Stimulated activated CD4-positive, alpha-beta T cell treated with anti-CD3 and anti-CD28 coated beads, Interleukin-15, amount 100 ng/mL, for 1 hour (primary cell): Measurements from ENCODE around the gene CAMTA1.
"Not testable (repeated sequence)": the region's sequence is repeated elsewhere in the genome, so short reads cannot be mapped to it uniquely, and the experiment has no call there.

Source experiments
- DNase-seq, 2 donors: peaks; one replicate each; pipeline ENCODE4 v3.0.0-alpha.2; 2020; ENCODE audit warnings: low read depth in 1 of 2, low spot score in 1 of 2

CAMTA1 gene

DNA sequence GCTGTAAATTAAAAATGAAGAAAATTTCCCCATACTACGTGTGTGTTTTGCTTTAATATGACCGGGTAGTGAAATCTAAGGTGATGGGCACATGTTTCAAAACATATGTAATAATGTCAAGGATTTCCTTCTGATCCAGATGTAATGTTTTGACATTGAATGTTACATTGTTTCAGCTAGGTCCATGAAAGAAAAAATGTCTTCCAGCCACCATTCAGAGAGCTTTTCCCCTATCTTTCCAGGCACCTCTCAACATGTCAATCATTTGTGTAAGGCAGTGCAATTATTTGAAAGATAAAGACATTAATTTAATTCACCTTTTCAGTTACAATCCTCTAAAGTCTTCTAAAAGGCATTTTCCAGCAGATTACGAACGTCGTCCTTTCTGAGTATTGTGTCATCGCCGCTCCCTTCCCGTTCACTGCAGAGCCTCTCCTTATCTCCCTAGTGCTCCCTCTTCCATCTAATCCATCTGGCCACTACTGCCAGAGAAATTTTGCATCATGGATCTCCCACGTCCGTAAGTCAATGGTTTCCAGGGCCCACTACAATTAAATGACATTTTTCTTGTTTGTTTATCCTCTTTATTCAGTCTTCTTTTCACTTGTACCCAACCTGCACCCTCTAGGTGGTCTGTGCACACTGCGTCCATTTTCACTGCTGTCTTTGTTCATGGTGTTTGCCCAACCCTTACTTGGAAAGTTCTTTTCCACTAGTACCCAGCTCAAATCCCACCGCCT is 984.6 kb downstream of the CAMTA1 start:
- no peak for DNase-seq

DNA sequence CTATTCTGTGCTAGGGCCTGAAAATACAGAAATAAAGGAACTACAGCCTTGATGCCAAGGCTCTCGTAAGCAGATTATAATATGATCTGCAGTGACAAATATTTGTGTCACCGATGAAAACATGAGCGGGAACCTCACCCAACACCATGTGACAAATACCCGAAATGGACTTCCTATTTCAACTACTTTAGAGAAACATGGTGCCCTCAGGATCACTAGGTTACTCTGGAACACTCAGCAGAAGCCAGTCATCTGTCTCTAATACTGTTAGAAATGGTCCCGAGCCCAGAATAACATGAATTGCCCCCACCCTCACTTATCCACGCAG is 985.4 kb downstream of the CAMTA1 start:
- DNase-seq: no peak

- DNase-seq: peak; percentile 80 to 86
These were observed 986.0 kb downstream of the CAMTA1 start, which contains the start of gene VAMP3 for GRCh38 chr1:7770997-7771822. Gene VAMP3, plus strand, starts transcription at chr1:7771296. Its CDS starts 88 bp downstream, at chr1:7771384.

DNA sequence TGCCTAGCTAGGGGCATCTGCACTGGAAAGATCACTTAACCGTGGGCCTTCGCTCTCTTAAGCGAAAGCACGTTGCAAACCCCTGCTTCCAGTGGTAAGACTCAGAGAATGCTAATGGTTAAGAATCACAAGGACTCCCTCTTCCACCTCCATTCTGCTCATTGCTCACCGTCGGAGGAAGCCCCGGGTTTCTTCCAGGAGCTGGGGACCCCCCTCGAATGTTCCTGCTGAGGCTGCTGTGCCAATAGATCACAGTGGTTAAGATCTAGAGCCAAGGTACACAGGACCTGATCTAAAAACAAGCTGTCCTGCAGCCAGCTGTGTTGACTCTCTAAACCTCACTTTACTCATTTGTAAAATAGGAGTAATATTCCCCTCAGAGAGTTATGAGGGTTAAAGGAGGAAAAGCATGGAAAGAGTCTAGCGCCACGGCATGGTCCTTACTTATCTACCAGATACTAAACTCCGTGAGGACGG is 986.6 kb downstream of the CAMTA1 start:
- no peak for DNase-seq

GRCh38 chr1:7777591-7777990 is 992.3 kb downstream of the CAMTA1 start:
- DNase-seq: no peak

- no peak for DNase-seq
These were observed 992.9 kb downstream of the CAMTA1 start for GRCh38 chr1:7778133-7778628.

DNA sequence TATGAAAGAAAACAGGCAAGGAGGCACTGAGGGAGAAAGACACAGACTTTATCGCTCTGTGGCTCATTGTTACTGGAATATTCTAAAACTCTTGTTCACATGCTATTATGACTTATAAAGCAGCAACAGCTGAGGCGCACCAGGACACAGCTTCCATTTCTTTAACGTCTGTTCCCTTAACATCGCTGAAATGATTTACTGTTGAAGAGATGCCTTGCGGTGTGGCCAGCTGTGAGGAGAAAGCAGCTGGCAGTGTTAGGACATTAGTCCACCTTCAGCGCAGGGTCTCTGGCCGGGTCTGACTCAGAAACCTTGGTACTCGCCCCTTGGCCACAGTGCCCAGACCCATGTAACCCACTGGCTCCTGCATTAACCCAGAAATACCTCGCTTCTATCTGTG is 995.7 kb downstream of the CAMTA1 start:
- no peak for DNase-seq

DNA sequence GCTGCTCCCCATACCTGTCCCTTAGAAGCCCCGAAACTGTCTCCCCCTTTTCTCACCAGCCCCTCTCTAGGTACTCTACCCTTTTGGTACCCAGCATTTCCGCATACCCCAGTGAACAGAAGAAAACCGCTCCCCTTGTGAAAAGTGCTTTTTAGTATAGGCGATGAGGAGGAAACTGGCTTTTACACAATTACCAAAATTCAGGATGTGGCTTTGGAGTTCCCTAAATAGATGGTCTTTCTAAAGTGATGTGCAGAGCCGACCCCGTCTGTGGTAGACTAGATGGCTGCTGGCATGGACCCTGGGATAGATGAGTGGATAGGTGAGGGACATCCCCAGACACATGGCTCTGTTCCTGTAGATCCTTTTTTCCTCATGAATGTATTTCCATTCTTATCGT is 996.2 kb downstream of the CAMTA1 start:
- no peak for DNase-seq

DNA sequence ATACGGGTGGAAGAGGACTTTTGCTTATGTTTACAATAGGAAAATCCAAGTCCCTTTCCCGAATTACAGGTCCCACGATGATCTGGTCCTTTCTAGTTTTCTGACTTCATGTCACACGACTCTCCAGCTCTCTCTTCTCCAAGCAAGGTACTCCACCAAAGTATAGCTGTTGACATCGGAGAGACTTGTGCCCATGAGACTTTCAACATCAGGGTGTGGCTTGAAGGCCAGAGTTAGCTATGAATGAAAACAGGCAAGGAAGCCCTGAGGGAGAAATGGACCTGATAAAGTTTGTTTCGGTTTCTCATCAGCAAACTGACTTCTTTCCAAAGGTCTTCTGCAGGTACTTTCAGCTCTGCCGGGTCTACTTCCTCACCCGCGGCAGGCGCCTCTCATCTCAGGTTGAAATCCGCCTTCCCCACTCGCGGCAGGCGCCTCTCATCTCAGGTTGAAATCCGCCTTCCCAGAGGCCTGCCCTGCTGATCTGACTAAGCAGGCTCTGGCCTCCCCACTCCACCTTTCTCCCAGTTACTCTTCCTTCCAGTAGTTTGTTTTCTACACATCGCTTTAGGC is 996.8 kb downstream of the CAMTA1 start:
- no peak for DNase-seq

- DNase-seq: no peak
These were observed 998.0 kb downstream of the CAMTA1 start for GRCh38 chr1:7783178-7783711.

GRCh38 chr1:7783826-7784491 is 998.7 kb downstream of the CAMTA1 start, which contains the start of gene PER3:
Gene PER3, plus strand, starts transcription at chr1:7784291. Its CDS starts 587 bp downstream, at chr1:7784878.
- peak; percentile 85 to 87 for DNase-seq

- DNase-seq: no peak
These were observed 999.3 kb downstream of the CAMTA1 start for GRCh38 chr1:7784492-7785071.

DNA sequence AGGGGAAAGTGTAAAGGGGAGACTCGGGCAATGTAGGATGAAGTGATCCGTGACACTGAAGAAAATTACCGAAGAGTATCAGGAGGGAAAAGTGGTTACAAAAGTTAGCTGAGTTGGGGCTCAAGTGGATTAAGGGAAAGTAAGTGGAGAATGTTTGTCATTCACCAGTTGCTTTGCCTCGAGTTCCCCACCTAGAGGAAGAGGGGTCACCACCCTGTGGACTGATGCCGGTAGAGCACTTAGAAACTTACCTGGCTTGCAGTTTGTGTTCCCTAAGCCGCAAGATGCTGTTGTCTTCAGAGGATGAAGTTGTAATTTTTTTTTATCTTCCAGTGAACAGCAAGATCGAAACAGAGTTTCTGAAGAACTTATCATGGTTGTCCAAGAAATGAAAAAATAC is 999.9 kb downstream of the CAMTA1 start:
- no peak for DNase-seq

GRCh38 chr1:7786795-7787194 is 1001.5 kb downstream of the CAMTA1 start:
- DNase-seq: no peak

GRCh38 chr1:7789828-7790227 is 1004.6 kb downstream of the CAMTA1 start:
- DNase-seq: no peak

GRCh38 chr1:7791027-7791426 is 1005.8 kb downstream of the CAMTA1 start:
- not testable (repeated sequence) for DNase-seq

GRCh38 chr1:7795406-7795805 is 1010.2 kb downstream of the CAMTA1 start:
- DNase-seq: no peak

DNA sequence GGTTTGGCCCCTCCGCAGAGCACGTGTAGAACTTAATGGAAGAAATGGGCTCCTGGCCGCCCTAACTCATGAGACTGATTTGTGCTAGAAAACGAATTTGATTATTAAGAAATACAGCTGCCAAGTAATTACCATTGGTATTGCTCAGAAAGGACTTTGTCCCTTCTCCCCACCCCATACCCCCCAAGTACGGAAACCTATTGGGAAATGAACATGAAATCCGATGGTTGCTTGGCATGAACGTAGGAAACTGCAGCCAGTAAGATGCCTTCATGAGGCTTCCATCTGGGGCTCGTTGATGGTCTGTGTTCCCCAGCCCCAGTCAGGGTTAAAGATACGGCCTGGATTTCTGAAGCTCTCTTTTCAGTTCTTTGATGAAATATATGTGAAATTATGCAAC is 1020.2 kb downstream of the CAMTA1 start:
- DNase-seq: no peak

- DNase-seq: no peak
These were observed 1023.1 kb downstream of the CAMTA1 start for GRCh38 chr1:7808253-7808844.

DNA sequence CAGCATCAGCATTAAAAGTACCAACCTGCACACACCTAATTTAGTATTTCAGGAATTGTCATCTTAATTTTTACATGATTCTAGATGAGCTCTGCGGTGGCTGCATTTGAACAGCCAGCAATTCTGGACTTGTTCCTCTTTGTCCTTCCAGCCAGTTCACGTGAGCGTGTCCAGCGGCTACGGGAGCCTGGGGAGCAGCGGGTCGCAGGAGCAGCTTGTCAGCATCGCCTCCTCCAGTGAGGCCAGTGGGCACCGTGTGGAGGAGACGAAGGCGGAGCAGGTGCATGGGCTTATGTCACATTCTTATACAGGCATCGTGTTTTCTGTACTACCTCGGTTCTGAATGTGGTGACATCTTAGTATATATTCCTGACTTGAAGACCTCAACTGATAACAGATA is 1024.5 kb downstream of the CAMTA1 start:
- DNase-seq: no peak
